Fibroblast of skin of right quadriceps (primary cell): ENCODE results near the gene ANAPC16.
A peak's percentile ranks its signal among the peaks of the same experiment; 100 is the strongest.
"Not testable (repeated sequence)": the region's sequence is repeated elsewhere in the genome, so short reads cannot be mapped to it uniquely, and the experiment has no call there.

Experiments
- DNase-seq: peaks from one replicate; pipeline ENCODE4 v3.0.0-alpha.2; 2013

The ANAPC16 gene

DNA sequence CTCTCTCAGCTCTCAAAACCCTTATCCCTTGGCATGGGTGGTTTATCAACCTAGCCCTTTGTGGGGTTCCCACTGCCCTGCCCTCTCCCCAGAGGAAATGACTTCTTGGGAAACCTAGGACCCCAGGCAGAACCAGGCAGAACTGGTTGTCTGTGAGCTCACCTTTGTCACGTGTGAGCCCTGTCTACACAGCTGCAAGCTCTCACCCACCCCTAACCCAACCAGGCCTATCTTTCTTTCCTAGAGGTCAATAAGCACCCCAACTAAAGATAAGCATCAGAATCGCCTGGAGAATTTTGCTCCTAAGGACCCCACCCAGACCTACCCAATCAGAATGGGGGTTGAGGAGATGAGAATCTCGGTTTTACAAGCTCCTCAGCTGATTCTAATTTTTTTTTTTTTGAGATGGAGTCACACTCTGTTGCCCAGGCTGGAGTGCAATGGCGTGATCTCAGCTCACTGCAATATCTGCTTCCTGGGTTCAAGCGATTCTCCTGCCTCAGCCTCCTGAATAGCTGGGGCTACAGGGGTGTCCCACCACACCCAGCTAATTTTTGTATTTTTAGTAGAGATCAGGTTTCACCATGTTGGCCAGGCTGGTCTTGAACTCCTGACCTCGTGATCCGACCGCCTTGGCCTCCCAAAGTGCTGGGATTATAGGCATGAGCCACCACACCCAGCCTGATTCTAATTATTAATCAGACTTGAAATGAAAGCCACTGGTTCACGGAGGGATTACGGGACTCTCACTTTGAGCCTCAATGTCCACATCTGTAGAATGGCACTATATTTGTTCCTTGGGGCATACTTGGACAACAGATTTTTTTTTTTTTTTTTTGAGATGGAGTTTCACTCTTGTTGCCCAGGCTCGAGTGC, 50.4 kb downstream of the ANAPC16 start:
- no peak for DNase-seq

DNA sequence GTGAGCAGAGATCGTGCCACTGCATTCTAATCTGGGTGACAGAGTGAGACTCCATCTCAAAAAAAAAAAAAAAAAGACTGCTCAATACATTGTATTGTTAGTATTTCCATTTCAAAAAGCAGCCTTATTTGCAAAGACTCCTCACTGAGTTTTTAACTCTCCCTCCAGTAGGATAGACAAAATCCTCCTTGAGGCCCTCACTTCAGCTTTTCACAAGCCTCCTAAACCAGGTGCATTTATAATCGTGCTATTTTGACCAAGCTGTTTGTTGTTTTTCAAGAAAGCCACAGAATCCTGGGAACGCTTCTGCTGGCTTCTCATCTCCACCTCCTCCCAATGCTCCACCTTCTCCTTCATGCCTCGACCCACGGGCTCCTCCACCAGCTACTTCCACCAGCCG, 51.6 kb downstream of the ANAPC16 start:
- no peak for DNase-seq

DNA sequence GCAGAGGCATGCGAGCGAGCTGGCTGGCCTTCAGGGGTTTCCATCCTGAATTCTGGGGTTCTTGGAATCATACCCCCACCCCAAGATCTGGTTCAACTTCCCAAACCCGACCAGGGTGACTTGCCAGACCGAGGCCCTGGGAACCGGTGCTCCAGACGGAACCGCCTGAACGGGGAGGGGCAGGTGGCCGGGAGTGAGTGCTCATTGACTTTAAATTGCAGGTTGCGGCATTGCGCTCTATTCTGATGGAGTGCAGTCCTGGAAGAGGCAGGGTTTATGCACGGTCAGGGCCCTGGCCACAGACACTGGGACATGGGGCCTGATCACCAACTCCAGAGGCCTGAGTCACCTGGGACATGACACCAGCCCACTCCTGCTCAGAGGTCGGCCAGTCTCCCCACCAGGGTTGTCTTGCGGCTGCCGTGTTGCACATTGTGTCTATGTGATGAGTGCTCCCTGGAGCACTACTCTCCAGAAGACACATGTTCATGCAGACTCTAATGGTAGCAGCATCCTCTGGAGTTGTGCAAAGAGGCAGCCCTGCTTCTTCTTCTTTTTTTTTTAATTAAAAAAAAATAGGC, 52.1 kb downstream of the ANAPC16 start:
- no peak for DNase-seq

- not testable (repeated sequence) for DNase-seq
These were observed 52.8 kb downstream of the ANAPC16 start for GRCh38 chr10:72268475-72269200.

DNA sequence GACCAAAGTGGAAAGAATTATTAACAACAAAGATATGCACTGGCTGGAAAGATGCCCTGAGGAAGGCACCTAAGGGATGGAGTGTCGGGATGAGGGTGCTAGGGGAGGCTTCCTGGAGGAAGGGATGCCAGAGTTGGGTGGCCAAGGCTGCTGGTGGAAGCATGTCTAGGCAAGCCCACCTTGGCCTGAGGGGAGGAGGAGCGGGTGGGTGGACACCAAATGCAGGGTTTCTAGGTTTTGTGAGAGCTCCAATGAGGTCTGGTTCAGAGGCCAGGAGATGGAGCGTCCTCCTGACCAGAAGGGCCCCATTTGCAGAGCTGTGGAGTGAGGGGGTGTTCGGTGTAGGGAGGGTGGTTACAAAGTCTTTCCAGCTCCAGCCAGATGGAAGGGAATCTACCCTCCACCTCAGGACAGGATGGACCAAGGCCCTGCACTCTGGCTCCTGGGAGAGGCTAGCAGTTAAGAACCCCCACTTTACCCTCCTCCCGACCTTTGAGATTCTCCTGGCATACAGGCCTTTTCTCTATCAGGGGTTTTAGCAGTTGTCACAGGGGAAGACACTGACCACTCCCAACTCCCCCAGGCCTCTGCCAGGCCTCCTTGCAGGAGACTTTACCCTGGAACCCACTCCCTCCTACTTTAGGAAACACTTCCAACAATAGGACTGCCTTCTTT, 54.9 kb downstream of the ANAPC16 start:
- no peak for DNase-seq

- peak; percentile 98 for DNase-seq
These were observed 57.0 kb downstream of the ANAPC16 start for GRCh38 chr10:72272689-72273409.

GRCh38 chr10:72273410-72274212, 57.8 kb downstream of the ANAPC16 start, which contains the start of gene DDIT4:
DDIT4 (plus strand) TSS chr10:72273924; CDS start chr10:72274217, 293 bp downstream.
- peak; percentile 100 for DNase-seq

- DNase-seq, result no peak
These were observed 58.5 kb downstream of the ANAPC16 start for GRCh38 chr10:72274213-72274729.

- DNase-seq, result peak; percentile 59
These were observed 59.0 kb downstream of the ANAPC16 start for GRCh38 chr10:72274730-72275350.

DNA sequence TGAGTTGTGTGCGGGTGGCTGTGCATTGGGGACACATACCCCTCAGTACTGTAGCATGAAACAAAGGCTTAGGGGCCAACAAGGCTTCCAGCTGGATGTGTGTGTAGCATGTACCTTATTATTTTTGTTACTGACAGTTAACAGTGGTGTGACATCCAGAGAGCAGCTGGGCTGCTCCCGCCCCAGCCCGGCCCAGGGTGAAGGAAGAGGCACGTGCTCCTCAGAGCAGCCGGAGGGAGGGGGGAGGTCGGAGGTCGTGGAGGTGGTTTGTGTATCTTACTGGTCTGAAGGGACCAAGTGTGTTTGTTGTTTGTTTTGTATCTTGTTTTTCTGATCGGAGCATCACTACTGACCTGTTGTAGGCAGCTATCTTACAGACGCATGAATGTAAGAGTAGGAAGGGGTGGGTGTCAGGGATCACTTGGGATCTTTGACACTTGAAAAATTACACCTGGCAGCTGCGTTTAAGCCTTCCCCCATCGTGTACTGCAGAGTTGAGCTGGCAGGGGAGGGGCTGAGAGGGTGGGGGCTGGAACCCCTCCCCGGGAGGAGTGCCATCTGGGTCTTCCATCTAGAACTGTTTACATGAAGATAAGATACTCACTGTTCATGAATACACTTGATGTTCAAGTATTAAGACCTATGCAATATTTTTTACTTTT, 59.7 kb downstream of the ANAPC16 start:
- no peak for DNase-seq

GRCh38 chr10:72276013-72276387, 60.2 kb downstream of the ANAPC16 start:
- DNase-seq, result no peak

DNA sequence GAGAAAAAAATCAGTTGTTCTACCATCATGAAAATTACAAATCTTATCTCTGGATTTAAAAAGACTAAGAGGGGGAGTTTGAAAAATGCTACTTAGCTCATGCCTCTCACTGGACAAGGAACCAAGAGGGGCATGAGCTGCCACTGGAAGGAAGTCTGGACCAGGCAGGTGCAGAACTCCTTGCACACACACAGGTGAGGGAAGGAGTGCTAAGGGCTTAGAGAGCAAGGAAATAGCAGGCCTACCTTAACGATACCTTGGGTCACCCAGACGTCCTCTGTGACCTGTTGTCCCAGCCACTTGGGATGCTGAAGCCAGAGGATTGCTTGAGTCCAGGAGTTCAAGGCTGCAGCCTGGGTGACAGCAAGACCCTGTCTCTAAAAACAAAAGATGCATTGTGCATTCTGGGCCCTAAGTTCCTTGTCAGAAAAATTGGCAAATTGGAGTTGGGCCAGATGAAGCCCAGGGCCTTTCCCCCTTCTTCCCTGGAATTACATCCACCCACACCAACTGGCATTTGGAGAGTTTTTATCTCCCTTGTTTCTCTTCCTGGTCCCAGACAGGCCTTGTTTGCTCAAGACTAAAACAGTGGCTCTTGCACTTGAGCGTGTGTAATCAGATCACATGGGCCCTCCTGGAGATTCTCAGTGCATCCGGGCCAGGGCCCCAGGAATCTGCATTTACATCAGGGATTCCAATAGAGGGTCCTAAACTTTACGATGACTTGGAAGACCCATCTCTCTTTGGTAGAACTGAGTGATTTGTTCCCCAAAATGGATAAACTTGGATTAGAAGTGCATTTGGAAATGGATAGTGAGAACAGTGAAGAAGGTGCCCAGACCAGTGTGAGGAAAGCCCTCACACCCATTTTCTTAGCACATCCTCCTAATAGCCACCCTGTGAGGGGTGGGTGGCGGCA, 60.9 kb downstream of the ANAPC16 start:
- DNase-seq, result peak; percentile 79

DNA sequence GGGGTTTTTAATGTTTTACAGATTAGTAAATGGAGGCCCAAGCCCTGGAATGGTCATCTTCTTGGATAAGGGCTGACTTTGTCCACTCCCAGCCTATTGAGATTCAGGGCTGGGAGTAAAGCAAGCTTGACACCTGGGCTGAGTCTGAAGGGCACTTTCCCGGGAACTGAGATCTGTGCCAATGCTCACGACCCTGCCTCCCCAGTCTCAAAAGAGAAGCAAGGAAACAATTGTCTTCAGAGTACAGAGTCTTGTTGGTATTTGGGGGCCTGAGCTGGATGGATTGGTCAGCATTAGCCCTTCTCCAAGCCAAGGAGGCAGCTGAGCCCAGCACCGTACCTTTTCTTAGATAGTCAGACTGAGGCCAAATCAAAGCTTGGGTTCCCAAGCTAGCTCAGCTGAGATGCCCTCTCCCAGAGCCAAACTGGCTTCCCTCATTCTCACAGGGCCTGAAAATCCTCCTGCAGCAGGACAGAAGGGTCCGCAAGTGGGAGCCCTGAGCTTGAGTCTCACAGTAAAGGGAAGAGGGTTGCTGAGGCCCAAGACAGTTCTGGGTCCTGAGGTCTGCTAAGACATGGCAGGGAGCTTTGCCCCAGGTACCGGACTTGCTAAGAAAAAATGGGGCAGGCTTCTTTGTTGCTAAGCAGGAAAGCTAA, 61.7 kb downstream of the ANAPC16 start:
- DNase-seq, result no peak

GRCh38 chr10:72277996-72278667, 62.3 kb downstream of the ANAPC16 start:
- no peak for DNase-seq

DNA sequence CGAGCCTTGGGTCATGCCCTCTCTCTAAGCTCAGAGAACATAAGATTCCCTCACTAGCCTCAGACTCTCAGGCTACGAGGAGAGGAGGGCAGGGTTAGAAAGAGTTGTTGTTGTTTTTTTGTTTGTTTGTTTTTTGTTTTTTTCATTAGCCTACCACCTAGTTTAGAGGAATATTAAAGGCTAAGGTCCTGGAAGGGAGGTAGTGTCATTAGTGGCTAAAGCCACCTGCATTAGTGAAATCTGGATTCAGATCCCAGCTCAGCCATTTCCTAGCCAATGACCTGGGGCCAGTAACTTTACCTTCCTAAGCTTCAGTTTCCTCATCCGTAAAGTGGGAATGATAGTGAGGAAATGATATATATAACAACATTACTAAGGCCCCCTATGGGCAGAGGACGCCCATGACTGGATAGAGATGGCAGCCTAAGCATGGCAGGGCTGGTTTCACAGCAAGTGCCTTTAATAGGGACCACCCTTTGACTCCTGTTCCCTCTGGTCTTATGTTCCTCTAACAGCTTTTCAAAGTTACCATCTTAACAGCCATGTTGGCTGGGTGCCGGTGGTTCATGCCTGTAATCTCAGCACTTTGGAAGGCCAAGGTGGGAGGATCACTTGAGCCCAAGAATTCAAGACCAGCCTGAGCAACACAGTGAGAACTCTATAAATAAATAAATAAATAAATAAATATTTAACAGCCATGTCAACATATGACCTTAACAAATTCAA, 63.0 kb downstream of the ANAPC16 start:
- DNase-seq, result no peak

GRCh38 chr10:72279587-72279986, 63.8 kb downstream of the ANAPC16 start:
- not testable (repeated sequence) for DNase-seq

DNA sequence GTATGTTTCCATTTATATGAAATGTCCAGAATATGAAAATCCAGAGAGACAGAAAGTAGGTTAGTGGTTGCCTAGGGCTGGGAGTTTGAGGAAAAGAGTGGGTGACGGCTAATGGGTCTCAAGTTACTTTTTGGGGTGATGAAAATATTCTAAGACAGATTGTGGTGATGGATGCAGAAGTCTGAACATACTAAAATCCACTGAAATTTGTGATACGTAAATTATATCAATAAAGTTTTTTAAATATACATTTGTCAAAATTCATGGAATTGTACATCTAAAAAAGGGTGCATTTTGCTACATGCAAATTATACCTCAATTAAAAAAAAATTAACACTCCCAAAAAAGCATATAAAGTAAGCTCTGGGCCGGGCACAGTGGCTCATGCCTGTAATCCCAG, 67.3 kb downstream of the ANAPC16 start:
- no peak for DNase-seq
